CD14-positive monocyte (primary cell): ENCODE results near the gene BANF1. TPM values are rescaled to one million over a fixed set of nuclear protein-coding genes. Genes with fewer than 3 reads are reported as not detected.
A peak's percentile ranks its signal among the peaks of the same experiment; 100 is the strongest.

Experiments used
- DNase-seq, 3 donors: peaks; one replicate each; pipeline ENCODE4 v3.0.0-alpha.2; 2011 to 2022
- H2AFZ ChIP-seq: 2 replicates; pipeline ENCODE4 v1.6.0; 2012; ENCODE audit warnings: mild to moderate bottlenecking, low read depth, low read length, inconsistent platforms; ENCODE audit not compliant: insufficient read depth, poor library complexity, severe bottlenecking
- H3K27ac ChIP-seq, 2 donors: 1 replicate in 1 of 2; 2 replicates in 1 of 2; pipeline ENCODE4 v1.5.1; 2012 to 2013; ENCODE audit warnings: low read length in 2 of 2, control low read depth in 1 of 2, inconsistent platforms in 1 of 2, low read depth in 1 of 2, mild to moderate bottlenecking in 1 of 2
- H3K27me3 ChIP-seq, 2 donors: one replicate each; pipeline versions ENCODE4 v1.6.0 to v1.6.1; 2011 to 2013; ENCODE audit warnings: low read length in 2 of 2; ENCODE audit not compliant: control insufficient read depth in 2 of 2, insufficient read depth in 2 of 2
- H3K36me3 ChIP-seq, 2 donors: replicated peaks in 1 of 2; 1 replicate in 1 of 2; 2 replicates in 1 of 2; pipeline versions ENCODE4 v1.5.1 to v1.6.1; 2012 to 2013; ENCODE audit warnings: low read length in 2 of 2, control low read depth in 1 of 2, inconsistent platforms in 1 of 2, mild to moderate bottlenecking in 1 of 2; ENCODE audit not compliant: insufficient read depth in 2 of 2, control insufficient read depth in 1 of 2
- H3K4me1 ChIP-seq, 2 donors: 1 replicate in 1 of 2; 2 replicates in 1 of 2; pipeline versions ENCODE4 v1.5.1 to v1.6.1; 2012 to 2013; ENCODE audit warnings: low read length in 2 of 2, control low read depth in 1 of 2, inconsistent platforms in 1 of 2, mild to moderate bottlenecking in 1 of 2, moderate library complexity in 1 of 2; ENCODE audit not compliant: insufficient read depth in 2 of 2, control insufficient read depth in 1 of 2
- H3K4me2 ChIP-seq: replicated peaks from 2 replicates; pipeline ENCODE3; 2012; ENCODE audit warnings: low read length, moderate library complexity, mild to moderate bottlenecking; ENCODE audit not compliant: poor library complexity, severe bottlenecking; ENCODE audit errors: extremely low read depth
- H3K4me3 ChIP-seq, 3 experiments: fragments of 200-600 bp in 1 of 3; sonication (generic) in 1 of 3; replicated peaks in 1 of 3; 1 replicate in 2 of 3; 2 replicates in 1 of 3; pipeline ENCODE4 v1.5.1; 2011 to 2013; ENCODE audit warnings: low read length in 3 of 3, mild to moderate bottlenecking in 3 of 3, control low read depth in 2 of 3, low read depth in 2 of 3, inconsistent platforms in 1 of 3, moderate library complexity in 1 of 3
- H3K79me2 ChIP-seq: 2 replicates; pipeline ENCODE4 v1.6.0; 2012; ENCODE audit warnings: mild to moderate bottlenecking, control low read depth, inconsistent platforms, low read length, moderate library complexity; ENCODE audit not compliant: insufficient read depth
- H3K9ac ChIP-seq: 2 replicates; pipeline ENCODE4 v1.6.0; 2017; ENCODE audit warnings: low read length, mild to moderate bottlenecking; ENCODE audit not compliant: insufficient read depth, poor library complexity, severe bottlenecking
- H3K9me3 ChIP-seq, 2 donors: replicated peaks in 1 of 2; 1 replicate in 1 of 2; 2 replicates in 1 of 2; pipeline versions ENCODE4 v1.5.1 to v1.6.1; 2012 to 2013; ENCODE audit warnings: low read length in 2 of 2, control low read depth in 1 of 2; ENCODE audit not compliant: control insufficient read depth in 1 of 2, insufficient read depth in 1 of 2
- H4K20me1 ChIP-seq: 2 replicates; pipeline ENCODE4 v1.6.0; 2012; ENCODE audit warnings: mild to moderate bottlenecking, low read length, control low read depth, moderate library complexity; ENCODE audit not compliant: insufficient read depth
- H3K27ac Mint-ChIP-seq, 7 donors: one replicate each; pipeline ENCODE4 v1.8.0; 2020; ENCODE audit warnings: mild to moderate bottlenecking in 7 of 7, mixed read lengths in 7 of 7, moderate library complexity in 6 of 7, inconsistent platforms in 2 of 7
- H3K27me3 Mint-ChIP-seq, 3 donors: one replicate each; pipeline ENCODE4 v1.8.0; 2021 to 2022; ENCODE audit warnings: low read depth in 3 of 3, mild to moderate bottlenecking in 3 of 3, mixed read lengths in 3 of 3, moderate library complexity in 3 of 3, inconsistent platforms in 1 of 3
- H3K36me3 Mint-ChIP-seq, 2 donors: one replicate each; pipeline ENCODE4 v1.8.0; 2020; ENCODE audit warnings: mixed read lengths in 2 of 2, inconsistent platforms in 1 of 2, mild to moderate bottlenecking in 1 of 2
- H3K4me1 Mint-ChIP-seq: one replicate; pipeline ENCODE4 v1.8.0; 2020; ENCODE audit warnings: mild to moderate bottlenecking, mixed read lengths
- H3K4me3 Mint-ChIP-seq, 2 donors: one replicate each; pipeline ENCODE4 v1.8.0; 2020; ENCODE audit warnings: mild to moderate bottlenecking in 2 of 2, mixed read lengths in 2 of 2, moderate library complexity in 1 of 2
- H3K9me3 Mint-ChIP-seq, 7 donors: one replicate each; pipeline ENCODE4 v1.8.0; 2020 to 2022; ENCODE audit warnings: mixed read lengths in 7 of 7, mild to moderate bottlenecking in 6 of 7, moderate library complexity in 6 of 7, inconsistent platforms in 2 of 7
- WGBS: methylation state at CpG from one replicate; pipeline ENCODE4 v1.1.5; 2013; ENCODE audit warnings: missing lambda C conversion rate; ENCODE audit not compliant: insufficient coverage; 5-methylcytosine and 5-hydroxymethylcytosine counted together
- intact Hi-C, 2 donors: fragments of 100-400 bp; cut with micrococcal nuclease; formaldehyde crosslinking; loops; one replicate each; pipeline versions ENCODE4 v1.15.0 to v1.15.1; 2023
- polyA plus RNA-seq, 3 donors: library from polyadenylated mRNA; depleted of rRNA in 1 of 3; unstranded in 2 of 3; stranded (reverse) in 1 of 3; fragments of 300-500 nt in 2 of 3; fragments of >200 nt in 1 of 3; fragmentation: Illumina TruSeq in 2 of 3; gene quantifications; 1 replicate in 2 of 3; 2 replicates in 1 of 3; pipeline ENCODE4 v1.2.3, GENCODE V29; 2012 to 2021
- TF ChIP-seq, protein P1 (sequence below): fragments of 200-600 bp; IDR thresholded peaks from one replicate; pipeline ENCODE4 v1.8.0; 2022; ENCODE audit warnings: antibody characterized with exemption, mild to moderate bottlenecking

BANF1 gene
- polyA plus RNA-seq, 3 donors = 79.9 to 175 (median 142) TPM

DNA sequence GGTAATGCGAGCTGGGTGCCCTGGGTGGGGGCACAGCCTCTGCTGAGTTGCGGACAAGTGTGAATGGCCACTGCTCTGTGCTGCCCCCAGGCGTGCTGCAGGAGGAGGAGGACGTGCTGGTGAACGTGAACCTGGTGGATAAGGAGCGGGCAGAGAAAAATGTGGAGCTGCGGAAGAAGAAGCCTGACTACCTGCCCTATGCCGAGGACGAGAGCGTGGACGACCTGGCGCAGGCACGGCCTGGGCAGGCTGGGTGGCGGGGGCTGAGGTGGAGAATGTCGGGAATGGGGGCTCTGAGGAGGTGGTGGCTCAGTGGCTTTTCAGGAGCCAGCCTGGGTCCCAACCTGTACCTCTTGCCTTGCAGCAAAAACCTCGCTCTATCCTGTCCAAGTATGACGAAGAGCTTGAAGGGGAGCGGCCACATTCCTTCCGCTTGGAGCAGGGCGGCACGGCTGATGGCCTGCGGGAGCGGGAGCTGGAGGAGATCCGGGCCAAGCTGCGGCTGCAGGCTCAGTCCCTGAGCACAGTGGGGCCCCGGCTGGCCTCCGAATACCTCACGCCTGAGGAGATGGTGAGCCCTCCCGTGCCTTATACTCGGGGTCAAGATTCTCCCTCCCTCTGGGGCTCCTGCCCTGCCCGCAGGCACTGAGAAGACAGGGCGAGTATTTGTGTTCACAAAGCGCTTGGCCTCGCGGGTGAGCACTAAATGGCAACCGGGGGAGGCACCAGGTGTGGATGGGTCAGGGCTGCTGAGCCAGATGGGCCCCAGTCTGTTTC lies 36.1 kb upstream of the BANF1 start:
- Mint-ChIP-seq H3K9me3 (no peaks in the 10 kb centered on the region), H3K27ac (peak overlapping the region in 3 of 7 donors; percentile 1 to 87 (median 51)), H3K4me3 (no peak overlapping the region), H3K36me3 (peaks cover 71 to 76% of the 10 kb centered on the region in 2 donors), H3K27me3 (no peaks in the 10 kb centered on the region), H3K4me1 (peaks cover 28% of the 10 kb centered on the region)
- Histone ChIP-seq H3K4me3 (no peak overlapping the region), H3K4me2 (no peak overlapping the region), H4K20me1 (peaks cover 22% of the 10 kb centered on the region), H3K79me2 (peaks cover 35% of the 10 kb centered on the region), H3K4me1 (peaks cover 19 to 27% of the 10 kb centered on the region in 2 donors), H3K27me3 (no peaks in the 10 kb centered on the region), H2AFZ (no peak overlapping the region), H3K36me3 (peaks cover 66 to 72% of the 10 kb centered on the region in 2 donors), H3K9ac (no peak overlapping the region), H3K9me3 (no peaks in the 10 kb centered on the region), H3K27ac (no peak overlapping the region)
- intact Hi-C loops = no loop called here
- TF ChIP-seq, protein P1, sequence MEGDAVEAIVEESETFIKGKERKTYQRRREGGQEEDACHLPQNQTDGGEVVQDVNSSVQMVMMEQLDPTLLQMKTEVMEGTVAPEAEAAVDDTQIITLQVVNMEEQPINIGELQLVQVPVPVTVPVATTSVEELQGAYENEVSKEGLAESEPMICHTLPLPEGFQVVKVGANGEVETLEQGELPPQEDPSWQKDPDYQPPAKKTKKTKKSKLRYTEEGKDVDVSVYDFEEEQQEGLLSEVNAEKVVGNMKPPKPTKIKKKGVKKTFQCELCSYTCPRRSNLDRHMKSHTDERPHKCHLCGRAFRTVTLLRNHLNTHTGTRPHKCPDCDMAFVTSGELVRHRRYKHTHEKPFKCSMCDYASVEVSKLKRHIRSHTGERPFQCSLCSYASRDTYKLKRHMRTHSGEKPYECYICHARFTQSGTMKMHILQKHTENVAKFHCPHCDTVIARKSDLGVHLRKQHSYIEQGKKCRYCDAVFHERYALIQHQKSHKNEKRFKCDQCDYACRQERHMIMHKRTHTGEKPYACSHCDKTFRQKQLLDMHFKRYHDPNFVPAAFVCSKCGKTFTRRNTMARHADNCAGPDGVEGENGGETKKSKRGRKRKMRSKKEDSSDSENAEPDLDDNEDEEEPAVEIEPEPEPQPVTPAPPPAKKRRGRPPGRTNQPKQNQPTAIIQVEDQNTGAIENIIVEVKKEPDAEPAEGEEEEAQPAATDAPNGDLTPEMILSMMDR = no peak
- no peak for DNase-seq
- 99% methylated on average over 34 of the region's 36 CpGs for WGBS

DNA sequence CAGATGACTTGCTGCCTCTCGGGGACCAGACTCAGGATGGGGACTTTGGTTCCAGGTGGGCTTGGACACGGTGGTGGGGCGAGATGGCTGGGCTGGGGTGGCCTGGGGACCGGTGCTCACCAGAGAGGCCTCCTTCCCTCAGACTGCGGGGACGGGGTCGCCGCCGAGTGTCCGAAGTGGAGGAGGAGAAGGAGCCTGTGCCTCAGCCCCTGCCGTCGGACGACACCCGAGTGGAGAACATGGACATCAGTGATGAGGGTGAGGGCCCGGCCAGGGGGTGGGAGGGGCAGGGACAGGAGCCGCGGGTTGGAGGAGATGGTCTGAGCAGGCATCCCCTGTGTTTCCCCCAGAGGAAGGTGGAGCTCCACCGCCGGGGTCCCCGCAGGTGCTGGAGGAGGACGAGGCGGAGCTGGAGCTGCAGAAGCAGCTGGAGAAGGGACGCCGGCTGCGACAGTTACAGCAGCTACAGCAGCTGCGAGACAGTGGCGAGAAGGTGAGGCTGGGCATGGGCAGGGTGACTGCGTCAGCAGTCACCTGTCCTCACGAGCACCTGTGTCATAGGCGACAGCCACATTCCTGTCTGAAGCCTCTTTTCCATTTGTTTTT lies 34.9 kb upstream of the BANF1 start:
- Histone ChIP-seq H3K27ac (no peak overlapping the region), H2AFZ (no peak overlapping the region), H3K9me3 (no peaks in the 10 kb centered on the region), H3K27me3 (no peaks in the 10 kb centered on the region), H3K4me2 (no peak overlapping the region), H3K79me2 (peaks cover 26% of the 10 kb centered on the region), H3K36me3 (peaks cover 70 to 80% of the 10 kb centered on the region in 2 donors), H3K4me3 (no peak overlapping the region), H3K4me1 (peaks cover 15 to 23% of the 10 kb centered on the region in 2 donors), H3K9ac (no peak overlapping the region), H4K20me1 (peaks cover 28% of the 10 kb centered on the region)
- H3K4me3 Mint-ChIP-seq = no peak overlapping the region
- intact Hi-C loops = no loop called here
- H3K27ac Mint-ChIP-seq = peak overlapping the region in 1 of 7 donors; percentile 5
- WGBS = 97% methylated on average over 24 of the region's 30 CpGs
- TF ChIP-seq, protein P1 = no peak
- DNase-seq = no peak
- no peaks in the 10 kb centered on the region for H3K9me3 Mint-ChIP-seq
- H3K36me3 Mint-ChIP-seq = peaks cover 78 to 84% of the 10 kb centered on the region in 2 donors
- H3K27me3 Mint-ChIP-seq = no peaks in the 10 kb centered on the region
- peaks cover 24% of the 10 kb centered on the region for H3K4me1 Mint-ChIP-seq
